PC-9 (cell line): Measurements from ENCODE around the gene MET. TPM values are rescaled to one million over a fixed set of nuclear protein-coding genes. Genes with fewer than 3 reads are reported as not detected.

ENCODE experiments used
- BruUV-seq: library from RNA; stranded (reverse); fragments of 400-500 nt; replicated peaks from 2 replicates; lab custom pipeline; 2021; lab: Mats Ljungman, UMichigan
- CTCF ChIA-PET: fragments of 300-600 bp; sonication (Branson Sonifier 250); formaldehyde crosslinking; loops from one replicate; lab custom pipeline; 2022; ENCODE audit warnings: antibody characterized with exemption; lab: Charles Lee
- POLR2A ChIA-PET: fragments of 300-600 bp; sonication (Branson Sonifier 250); formaldehyde crosslinking; loops from one replicate; lab custom pipeline; 2022; ENCODE audit warnings: antibody characterized with exemption; ENCODE audit not compliant: unreplicated experiment; lab: Charles Lee
- DNase-seq, 2 experiments: peaks; one replicate each; pipeline versions ENCODE4 v3.0.0 to v3.0.0-alpha.2; 2015 to 2022; ENCODE audit warnings: mixed read lengths in 1 of 2
- H2AFZ ChIP-seq: fragments of 200-600 bp; sonication (generic); 2 replicates; pipeline ENCODE4 v1.8.1; 2017; ENCODE audit warnings: antibody characterized with exemption
- H3F3A ChIP-seq: fragments of 200-600 bp; sonication (generic); 2 replicates; pipeline ENCODE4 v1.8.1; 2017; ENCODE audit warnings: antibody characterized with exemption, mild to moderate bottlenecking, low read depth; ENCODE audit not compliant: insufficient read depth
- H3K27ac ChIP-seq: fragments of 200-600 bp; sonication (generic); 2 replicates; pipeline ENCODE4 v1.6.1; 2016; ENCODE audit warnings: mixed run types
- H3K27me3 ChIP-seq: fragments of 200-600 bp; sonication (generic); 2 replicates; pipeline ENCODE4 v1.6.1; 2016; ENCODE audit warnings: low read depth, mixed run types; ENCODE audit not compliant: insufficient read depth
- H3K36me3 ChIP-seq: fragments of 200-600 bp; sonication (generic); 2 replicates; pipeline ENCODE4 v1.6.1; 2016; ENCODE audit warnings: low read depth, mixed run types
- H3K4me1 ChIP-seq: fragments of 200-600 bp; sonication (generic); replicated peaks from 2 replicates; pipeline ENCODE4 v1.6.1; 2016; ENCODE audit warnings: mixed run types; ENCODE audit not compliant: insufficient read depth
- H3K4me2 ChIP-seq: fragments of 200-600 bp; sonication (generic); 2 replicates; pipeline ENCODE4 v1.6.1; 2017; ENCODE audit warnings: mixed run types
- H3K4me3 ChIP-seq: fragments of 200-600 bp; sonication (generic); 2 replicates; pipeline ENCODE4 v1.6.1; 2016; ENCODE audit warnings: mixed run types
- H3K79me2 ChIP-seq: fragments of 200-600 bp; sonication (generic); 2 replicates; pipeline ENCODE4 v1.6.1; 2017; ENCODE audit warnings: low read depth, mixed run types
- H3K9me2 ChIP-seq: fragments of 200-600 bp; sonication (generic); 2 replicates; pipeline ENCODE4 v1.8.1; 2017; ENCODE audit warnings: mild to moderate bottlenecking; ENCODE audit not compliant: insufficient read depth
- H3K9me3 ChIP-seq: fragments of 200-600 bp; sonication (generic); 2 replicates; pipeline ENCODE4 v1.8.1; 2016; ENCODE audit warnings: low read depth; ENCODE audit not compliant: insufficient read depth
- H4K20me1 ChIP-seq: fragments of 200-600 bp; sonication (generic); 2 replicates; pipeline ENCODE4 v1.8.1; 2017; ENCODE audit not compliant: insufficient read depth
- EZH2 ChIP-seq: fragments of 200-600 bp; sonication (generic); IDR thresholded peaks from 2 replicates; pipeline ENCODE4 v1.8.0; 2017; ENCODE audit warnings: antibody characterized with exemption, low read depth
- intact Hi-C: fragments of 100-400 bp; cut with micrococcal nuclease; formaldehyde crosslinking; loops from one replicate; pipeline ENCODE4 v1.10.0; 2022; ENCODE audit not compliant: unreplicated experiment
- total RNA-seq: library from RNA; stranded (reverse); gene quantifications from 2 replicates; pipeline ENCODE4 v1.2.3, GENCODE V29; 2021
- TF ChIP-seq, protein P1 (sequence below): fragments of 200-600 bp; sonication (generic); conservative IDR thresholded peaks from 2 replicates; pipeline ENCODE4 v1.6.1; 2017; ENCODE audit warnings: mixed run types, antibody characterized with exemption, mild to moderate bottlenecking, moderate library complexity

The MET gene
- total RNA-seq, 1 experiment from 2014 or later, result 287 TPM

DNA sequence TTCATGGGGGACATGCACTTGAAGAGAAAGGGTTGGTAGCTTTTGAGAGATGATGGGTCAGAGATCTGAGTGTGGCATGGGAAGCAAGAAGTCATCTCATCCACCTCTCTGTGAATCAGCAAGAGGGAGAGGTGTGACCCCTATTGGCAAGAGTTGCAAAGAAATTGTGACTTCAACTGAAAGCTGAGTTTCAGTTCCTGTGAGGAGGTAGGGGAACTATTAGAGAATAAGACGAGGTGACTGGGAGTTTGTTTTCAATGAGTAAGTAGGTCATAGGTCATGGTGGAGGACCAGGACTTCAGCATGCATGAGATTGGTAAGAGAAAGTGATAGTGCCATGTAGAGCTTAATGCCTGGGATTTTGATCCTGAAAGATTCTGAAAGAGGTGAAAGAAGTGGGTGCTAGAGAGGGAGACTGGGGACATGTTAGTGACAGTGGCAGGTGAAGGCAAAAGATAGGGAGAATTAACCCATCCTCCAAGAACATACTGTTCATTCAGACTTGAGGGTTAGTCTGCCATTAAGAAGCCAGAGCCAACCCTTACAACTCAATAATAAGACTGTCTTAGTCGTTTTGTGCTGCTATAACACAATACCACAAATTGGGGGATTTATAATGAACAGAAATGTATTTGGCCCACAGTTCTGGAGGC is 114.9 kb downstream of the MET start:
- intact Hi-C loops, result no loop called here
- no peak for TF ChIP-seq EZH2
- TF ChIP-seq, protein P1, sequence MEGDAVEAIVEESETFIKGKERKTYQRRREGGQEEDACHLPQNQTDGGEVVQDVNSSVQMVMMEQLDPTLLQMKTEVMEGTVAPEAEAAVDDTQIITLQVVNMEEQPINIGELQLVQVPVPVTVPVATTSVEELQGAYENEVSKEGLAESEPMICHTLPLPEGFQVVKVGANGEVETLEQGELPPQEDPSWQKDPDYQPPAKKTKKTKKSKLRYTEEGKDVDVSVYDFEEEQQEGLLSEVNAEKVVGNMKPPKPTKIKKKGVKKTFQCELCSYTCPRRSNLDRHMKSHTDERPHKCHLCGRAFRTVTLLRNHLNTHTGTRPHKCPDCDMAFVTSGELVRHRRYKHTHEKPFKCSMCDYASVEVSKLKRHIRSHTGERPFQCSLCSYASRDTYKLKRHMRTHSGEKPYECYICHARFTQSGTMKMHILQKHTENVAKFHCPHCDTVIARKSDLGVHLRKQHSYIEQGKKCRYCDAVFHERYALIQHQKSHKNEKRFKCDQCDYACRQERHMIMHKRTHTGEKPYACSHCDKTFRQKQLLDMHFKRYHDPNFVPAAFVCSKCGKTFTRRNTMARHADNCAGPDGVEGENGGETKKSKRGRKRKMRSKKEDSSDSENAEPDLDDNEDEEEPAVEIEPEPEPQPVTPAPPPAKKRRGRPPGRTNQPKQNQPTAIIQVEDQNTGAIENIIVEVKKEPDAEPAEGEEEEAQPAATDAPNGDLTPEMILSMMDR, result no peak; the same call in 1 of the 2 replicates
- Histone ChIP-seq H3K4me1 (peaks cover 41% of the 10 kb centered on the region), H3K36me3 (peaks cover 30% of the 10 kb centered on the region; the same call in 1 of the 2 replicates), H3K9me2 (no peaks in the 10 kb centered on the region), H3K27me3 (no peaks in the 10 kb centered on the region), H3F3A (peaks cover 27% of the 10 kb centered on the region), H4K20me1 (no peaks in the 10 kb centered on the region), H3K9me3 (0 out of 2 replicates have a peak, but pooled peaks cover 2% of the 10 kb centered on the region), H3K27ac (no peak overlapping the region), H3K4me2 (no peak overlapping the region), H2AFZ (no peak overlapping the region), H3K79me2 (no peaks in the 10 kb centered on the region), H3K4me3 (no peak overlapping the region)
- CTCF ChIA-PET, result no interaction called here
- POLR2A ChIA-PET, result interaction anchor here (0.6 kb wide), 1 partner anchor 24 kb away, joined by 3 read pairs; no protein-coding TSS in a partner anchor
- peak in 1 of 2 experiments; percentile 60 for DNase-seq
- BruUV-seq, result no TSS peak

DNA sequence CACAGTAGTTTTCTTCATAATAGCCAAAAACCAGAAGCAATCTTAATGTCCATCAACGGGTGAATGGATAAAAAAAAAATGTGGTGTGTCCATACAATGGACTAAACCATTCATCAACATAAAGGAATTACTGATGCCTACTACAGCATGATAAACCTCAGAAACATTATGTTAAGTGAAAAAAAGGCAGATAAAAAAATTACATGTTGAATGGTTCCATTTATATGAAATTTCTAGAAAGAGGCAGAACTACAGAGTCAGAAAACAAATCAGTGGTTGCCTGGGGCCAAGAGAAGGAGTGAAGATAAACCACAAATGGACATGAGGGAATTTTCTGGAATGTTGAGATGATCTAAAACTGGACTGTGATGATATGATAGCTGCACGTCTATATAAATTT is 115.9 kb downstream of the MET start:
- Histone ChIP-seq H3K27me3 (no peaks in the 10 kb centered on the region), H3K36me3 (peaks cover 30% of the 10 kb centered on the region; the same call in 1 of the 2 replicates), H2AFZ (no peak overlapping the region), H3K79me2 (no peaks in the 10 kb centered on the region), H3K4me1 (peaks cover 31% of the 10 kb centered on the region), H3K27ac (no peak overlapping the region), H3K4me3 (no peak overlapping the region), H4K20me1 (no peaks in the 10 kb centered on the region), H3K4me2 (no peak overlapping the region), H3F3A (peaks cover 18% of the 10 kb centered on the region), H3K9me3 (no peaks in the 10 kb centered on the region), H3K9me2 (no peaks in the 10 kb centered on the region)
- no peak for TF ChIP-seq EZH2
- TF ChIP-seq, protein P1, result no peak
- BruUV-seq, result no TSS peak
- CTCF ChIA-PET, result no interaction called here
- DNase-seq, result no peak
- POLR2A ChIA-PET, result interaction anchor here (0.6 kb wide), 1 partner anchor 840 kb away, joined by 3 read pairs; no protein-coding TSS in a partner anchor
- intact Hi-C loops, result no loop called here

DNA sequence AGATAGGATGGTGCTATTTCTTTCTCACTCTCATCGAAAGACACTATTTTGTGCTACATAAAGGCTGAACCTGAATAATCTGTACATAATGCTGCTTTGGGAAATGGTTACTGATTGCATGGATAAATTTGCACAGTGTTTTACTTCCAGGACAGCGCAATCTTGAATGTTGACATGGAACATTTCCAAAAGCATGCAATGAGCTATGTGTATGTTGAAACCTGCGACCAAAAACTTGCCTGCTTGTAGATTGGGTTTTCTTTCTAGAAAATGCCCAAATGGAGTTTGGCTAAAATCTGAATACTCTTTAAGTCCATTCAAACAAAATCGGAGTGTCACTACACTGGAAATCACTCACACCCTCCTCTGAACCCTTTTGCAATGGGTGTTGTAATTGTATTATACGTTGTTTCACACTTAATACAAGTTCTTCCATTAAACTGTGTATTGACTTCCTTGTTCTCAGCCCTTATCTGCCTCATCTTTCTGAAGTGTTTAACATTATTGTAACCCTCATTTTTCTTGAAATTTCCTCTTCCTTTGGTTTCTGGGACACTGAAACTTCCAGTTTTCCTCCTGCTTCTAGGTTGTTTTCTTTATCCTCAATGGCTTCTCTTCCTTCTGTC is 116.7 kb downstream of the MET start:
- CTCF ChIA-PET, result no interaction called here
- H3K27ac ChIP-seq, result no peak overlapping the region

More for the DNA sequence above, 116.7 kb downstream of the MET start:
- peaks cover 30% of the 10 kb centered on the region; the same call in 1 of the 2 replicates for H3K36me3 ChIP-seq
- H3K4me3 ChIP-seq, result no peak overlapping the region
- no peaks in the 10 kb centered on the region for H3K9me2 ChIP-seq
- H3K27me3 ChIP-seq, result no peaks in the 10 kb centered on the region
- no peaks in the 10 kb centered on the region for H4K20me1 ChIP-seq
- no peaks in the 10 kb centered on the region for H3K79me2 ChIP-seq
- no peak overlapping the region for H2AFZ ChIP-seq
- no TSS peak for BruUV-seq
- H3F3A ChIP-seq, result peaks cover 10% of the 10 kb centered on the region
- no peak for DNase-seq
- POLR2A ChIA-PET, result interaction anchor here (0.6 kb wide), 2 partner anchors 599 to 839 kb away, joined by 3 to 5 read pairs; no protein-coding TSS in a partner anchor
- TF ChIP-seq, protein P1, result no peak
- TF ChIP-seq EZH2, result no peak
- intact Hi-C loops, result no loop called here
- H3K9me3 ChIP-seq, result no peaks in the 10 kb centered on the region
- H3K4me1 ChIP-seq, result peaks cover 23% of the 10 kb centered on the region
- no peak overlapping the region for H3K4me2 ChIP-seq
